ENCODE measurements around the gene ABCG1. TPM values are rescaled to one million over a fixed set of nuclear protein-coding genes. Genes with fewer than 3 reads are reported as not detected.

The ABCG1 gene
- total RNA-seq, 2 donors from 2014 or later = 7.9 to 12.3 TPM

- Histone ChIP-seq H3K27ac (no peak overlapping the region), H3K4me1 (peaks cover 0 to 24% of the 10 kb centered on the region in 2 donors), H3K4me3 (no peak overlapping the region), H3K27me3 (no peaks in the 10 kb centered on the region), H3K9me3 (no peaks in the 10 kb centered on the region), H3K36me3 (no peaks in the 10 kb centered on the region)
- DNase-seq (ENCODE audit: low spot score) = no peak
- TF ChIP-seq, protein P1, sequence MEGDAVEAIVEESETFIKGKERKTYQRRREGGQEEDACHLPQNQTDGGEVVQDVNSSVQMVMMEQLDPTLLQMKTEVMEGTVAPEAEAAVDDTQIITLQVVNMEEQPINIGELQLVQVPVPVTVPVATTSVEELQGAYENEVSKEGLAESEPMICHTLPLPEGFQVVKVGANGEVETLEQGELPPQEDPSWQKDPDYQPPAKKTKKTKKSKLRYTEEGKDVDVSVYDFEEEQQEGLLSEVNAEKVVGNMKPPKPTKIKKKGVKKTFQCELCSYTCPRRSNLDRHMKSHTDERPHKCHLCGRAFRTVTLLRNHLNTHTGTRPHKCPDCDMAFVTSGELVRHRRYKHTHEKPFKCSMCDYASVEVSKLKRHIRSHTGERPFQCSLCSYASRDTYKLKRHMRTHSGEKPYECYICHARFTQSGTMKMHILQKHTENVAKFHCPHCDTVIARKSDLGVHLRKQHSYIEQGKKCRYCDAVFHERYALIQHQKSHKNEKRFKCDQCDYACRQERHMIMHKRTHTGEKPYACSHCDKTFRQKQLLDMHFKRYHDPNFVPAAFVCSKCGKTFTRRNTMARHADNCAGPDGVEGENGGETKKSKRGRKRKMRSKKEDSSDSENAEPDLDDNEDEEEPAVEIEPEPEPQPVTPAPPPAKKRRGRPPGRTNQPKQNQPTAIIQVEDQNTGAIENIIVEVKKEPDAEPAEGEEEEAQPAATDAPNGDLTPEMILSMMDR (IDR thresholded peaks at IDR 0.05) = no peak
These were observed 85.9 kb downstream of the ABCG1 start for GRCh38 chr21:42304556-42305454.

GRCh38 chr21:42305707-42306147 lies 86.8 kb downstream of the ABCG1 start:
- Histone ChIP-seq H3K4me3 (no peak overlapping the region), H3K4me1 (peaks cover 0 to 17% of the 10 kb centered on the region in 2 donors), H3K36me3 (no peaks in the 10 kb centered on the region), H3K27ac (no peak overlapping the region), H3K27me3 (no peaks in the 10 kb centered on the region), H3K9me3 (no peaks in the 10 kb centered on the region)
- DNase-seq (ENCODE audit: low spot score) = no peak
- TF ChIP-seq, protein P1 (IDR thresholded peaks at IDR 0.05) = no peak

DNA sequence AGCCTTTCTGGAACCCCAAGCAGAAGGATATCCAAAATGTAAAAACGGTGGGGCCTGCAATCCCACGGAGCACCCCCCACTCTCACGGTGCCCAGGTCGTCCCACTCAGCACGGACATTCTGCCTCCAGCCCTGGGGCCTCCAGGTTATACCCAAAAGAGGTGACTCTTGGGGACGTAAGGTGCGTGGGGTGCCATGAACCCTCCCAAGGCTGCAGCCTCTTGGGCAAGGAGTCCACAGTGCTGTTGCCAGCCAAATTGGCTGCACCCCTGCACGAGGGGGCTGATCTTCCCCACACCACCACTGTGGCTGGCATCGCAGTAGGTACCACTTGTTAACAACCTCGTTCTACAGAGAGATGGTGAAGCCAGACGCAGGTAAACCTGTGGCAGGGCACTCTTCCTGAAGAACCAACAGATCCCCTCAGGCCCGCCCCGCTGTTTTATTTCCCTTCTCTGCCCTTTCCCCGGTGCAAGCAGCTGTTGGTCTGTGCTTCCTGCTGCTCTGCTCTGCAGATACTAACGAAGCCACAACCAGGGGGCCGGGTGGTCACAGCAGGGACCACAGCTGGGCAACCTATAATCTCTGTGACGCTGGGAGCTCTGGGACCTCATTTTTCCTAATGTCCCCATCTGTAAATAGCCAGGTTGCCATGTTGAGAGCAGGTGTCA lies 87.6 kb downstream of the ABCG1 start:
- TF ChIP-seq, protein P1 (IDR thresholded peaks at IDR 0.05) = no peak
- no peak for DNase-seq (ENCODE audit: low spot score)
- Histone ChIP-seq H3K36me3 (no peaks in the 10 kb centered on the region), H3K4me1 (peaks cover 0 to 9% of the 10 kb centered on the region in 2 donors), H3K4me3 (no peak overlapping the region), H3K27ac (no peak overlapping the region), H3K27me3 (no peaks in the 10 kb centered on the region), H3K9me3 (no peaks in the 10 kb centered on the region)

DNA sequence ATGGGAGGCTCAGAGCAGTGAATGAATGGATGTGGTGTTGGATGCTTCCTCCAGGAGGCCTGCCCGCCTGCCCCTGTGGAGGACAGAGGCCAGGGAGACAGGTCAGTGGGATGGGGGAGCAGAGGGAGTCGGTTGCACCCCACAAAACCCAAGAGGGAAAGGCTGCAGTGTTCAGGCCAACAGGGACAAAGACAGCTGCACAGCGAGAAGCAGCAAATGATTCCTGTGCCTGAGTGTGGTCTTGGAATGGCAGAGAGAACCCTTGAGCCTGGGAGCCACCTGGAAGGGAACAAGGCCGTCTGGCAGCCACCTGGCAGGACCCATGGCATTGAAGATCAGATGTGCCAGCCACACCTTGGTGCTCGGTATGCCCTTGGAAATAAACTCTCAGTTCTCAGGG lies 88.2 kb downstream of the ABCG1 start:
- TF ChIP-seq, protein P1 (IDR thresholded peaks at IDR 0.05) = no peak
- Histone ChIP-seq H3K9me3 (no peaks in the 10 kb centered on the region), H3K36me3 (no peaks in the 10 kb centered on the region), H3K4me1 (peaks cover 0 to 12% of the 10 kb centered on the region in 2 donors), H3K4me3 (no peak overlapping the region), H3K27me3 (no peaks in the 10 kb centered on the region), H3K27ac (no peak overlapping the region)
- DNase-seq (ENCODE audit: low spot score) = no peak

GRCh38 chr21:42308161-42308913 lies 89.4 kb downstream of the ABCG1 start:
- no peak overlapping the region for H3K4me3 ChIP-seq
- no peaks in the 10 kb centered on the region for H3K9me3 ChIP-seq
- no peaks in the 10 kb centered on the region for H3K36me3 ChIP-seq
- TF ChIP-seq, protein P1 (IDR thresholded peaks at IDR 0.05) = no peak
- no peak overlapping the region for H3K27ac ChIP-seq
- peaks cover 0 to 15% of the 10 kb centered on the region in 2 donors for H3K4me1 ChIP-seq
- DNase-seq (ENCODE audit: low spot score) = no peak
- H3K27me3 ChIP-seq = no peaks in the 10 kb centered on the region
